ENCODE measurements around the gene PTPN9.
"Not testable (repeated sequence)": the region's sequence is repeated elsewhere in the genome, so short reads cannot be mapped to it uniquely, and the experiment has no call there.

Gene PTPN9

GRCh38 chr15:75493732-75494131, 85.4 kb downstream of the PTPN9 start:
- Histone ChIP-seq H2AFZ (ENCODE audit: low read depth, low read length, severe bottlenecking) (no peak overlapping the region), H3K27ac (ENCODE audit: low read depth, low read length) (no peak overlapping the region), H3K4me3 (ENCODE audit: insufficient read depth, low read length, poor library complexity, severe bottlenecking) (no peak overlapping the region), H3F3A (ENCODE audit: insufficient read depth) (no peaks in the 10 kb centered on the region), H3K27me3 (ENCODE audit: low read length) (no peaks in the 10 kb centered on the region), H3K79me2 (ENCODE audit: insufficient read depth, low read length) (no peaks in the 10 kb centered on the region), H3K9me3 (ENCODE audit: insufficient read depth, low read length) (no peaks in the 10 kb centered on the region), H3K36me3 (ENCODE audit: low read length) (no peaks in the 10 kb centered on the region), H3K4me2 (ENCODE audit: low read depth, low read length, poor library complexity, severe bottlenecking) (no peak overlapping the region), H4K20me1 (ENCODE audit: low read depth, low read length) (no peaks in the 10 kb centered on the region), H3K9me2 (replicated peaks; ENCODE audit: insufficient read depth, low read length) (no peaks in the 10 kb centered on the region), H3K9ac (ENCODE audit: low read length) (no peak overlapping the region)
- TF ChIP-seq CTCF (IDR thresholded peaks at IDR 0.05; ENCODE audit: insufficient read depth, low read length, poor library complexity, severe bottlenecking) (no peak), EZH2phosphoT487 (conservative IDR thresholded peaks at IDR 0.05; ENCODE audit: low read length) (no peak)

- Histone ChIP-seq H3K36me3 (ENCODE audit: low read length) (peaks cover 3% of the 10 kb centered on the region; the same call in 1 of the 2 replicates), H4K20me1 (ENCODE audit: low read depth, low read length) (no peaks in the 10 kb centered on the region), H3K4me2 (ENCODE audit: low read depth, low read length, poor library complexity, severe bottlenecking) (no peak overlapping the region), H2AFZ (ENCODE audit: low read depth, low read length, severe bottlenecking) (no peak overlapping the region), H3K4me3 (ENCODE audit: insufficient read depth, low read length, poor library complexity, severe bottlenecking) (no peak overlapping the region), H3K9me3 (ENCODE audit: insufficient read depth, low read length) (no peaks in the 10 kb centered on the region), H3K27ac (ENCODE audit: low read depth, low read length) (no peak overlapping the region), H3K79me2 (ENCODE audit: insufficient read depth, low read length) (no peaks in the 10 kb centered on the region), H3K9ac (ENCODE audit: low read length) (no peak overlapping the region), H3K9me2 (replicated peaks; ENCODE audit: insufficient read depth, low read length) (no peaks in the 10 kb centered on the region), H3K27me3 (ENCODE audit: low read length) (no peaks in the 10 kb centered on the region), H3F3A (ENCODE audit: insufficient read depth) (no peaks in the 10 kb centered on the region)
- no peak for TF ChIP-seq CTCF (IDR thresholded peaks at IDR 0.05; ENCODE audit: insufficient read depth, low read length, poor library complexity, severe bottlenecking)
- TF ChIP-seq EZH2phosphoT487 (conservative IDR thresholded peaks at IDR 0.05; ENCODE audit: low read length) = no peak
Observed at GRCh38 chr15:75483961-75484360, 95.2 kb downstream of the PTPN9 start.

GRCh38 chr15:75483556-75483955, 95.6 kb downstream of the PTPN9 start:
- H3K9ac ChIP-seq (ENCODE audit: low read length); H3K9me3 ChIP-seq (ENCODE audit: insufficient read depth, low read length); H2AFZ ChIP-seq (ENCODE audit: low read depth, low read length, severe bottlenecking); H3K36me3 ChIP-seq (ENCODE audit: low read length); H3K4me2 ChIP-seq (ENCODE audit: low read depth, low read length, poor library complexity, severe bottlenecking); H3K4me3 ChIP-seq (ENCODE audit: insufficient read depth, low read length, poor library complexity, severe bottlenecking); H3K27ac ChIP-seq (ENCODE audit: low read depth, low read length); H3K9me2 ChIP-seq (replicated peaks; ENCODE audit: insufficient read depth, low read length); H3K79me2 ChIP-seq (ENCODE audit: insufficient read depth, low read length); H4K20me1 ChIP-seq (ENCODE audit: low read depth, low read length); H3F3A ChIP-seq (ENCODE audit: insufficient read depth); H3K27me3 ChIP-seq (ENCODE audit: low read length): not testable (repeated sequence)

GRCh38 chr15:75483106-75483505, 96.0 kb downstream of the PTPN9 start:
- Histone ChIP-seq H3K9me2 (replicated peaks; ENCODE audit: insufficient read depth, low read length) (no peaks in the 10 kb centered on the region), H3K27me3 (ENCODE audit: low read length) (no peaks in the 10 kb centered on the region), H3K9ac (ENCODE audit: low read length) (no peak overlapping the region), H3K4me2 (ENCODE audit: low read depth, low read length, poor library complexity, severe bottlenecking) (no peak overlapping the region), H3K27ac (ENCODE audit: low read depth, low read length) (no peak overlapping the region), H3K36me3 (ENCODE audit: low read length) (peaks cover 3% of the 10 kb centered on the region; the same call in 1 of the 2 replicates), H3F3A (ENCODE audit: insufficient read depth) (no peaks in the 10 kb centered on the region), H2AFZ (ENCODE audit: low read depth, low read length, severe bottlenecking) (no peak overlapping the region), H3K4me3 (ENCODE audit: insufficient read depth, low read length, poor library complexity, severe bottlenecking) (no peak overlapping the region), H4K20me1 (ENCODE audit: low read depth, low read length) (no peaks in the 10 kb centered on the region), H3K79me2 (ENCODE audit: insufficient read depth, low read length) (no peaks in the 10 kb centered on the region), H3K9me3 (ENCODE audit: insufficient read depth, low read length) (no peaks in the 10 kb centered on the region)
- TF ChIP-seq CTCF (IDR thresholded peaks at IDR 0.05; ENCODE audit: insufficient read depth, low read length, poor library complexity, severe bottlenecking) = no peak
- no peak for TF ChIP-seq EZH2phosphoT487 (conservative IDR thresholded peaks at IDR 0.05; ENCODE audit: low read length)

- H3K4me3 ChIP-seq (ENCODE audit: insufficient read depth, low read length, poor library complexity, severe bottlenecking); H3K27me3 ChIP-seq (ENCODE audit: low read length); H3K36me3 ChIP-seq (ENCODE audit: low read length); H3F3A ChIP-seq (ENCODE audit: insufficient read depth); H4K20me1 ChIP-seq (ENCODE audit: low read depth, low read length); H3K27ac ChIP-seq (ENCODE audit: low read depth, low read length); H3K9me2 ChIP-seq (replicated peaks; ENCODE audit: insufficient read depth, low read length); H3K9me3 ChIP-seq (ENCODE audit: insufficient read depth, low read length); H3K79me2 ChIP-seq (ENCODE audit: insufficient read depth, low read length); H2AFZ ChIP-seq (ENCODE audit: low read depth, low read length, severe bottlenecking); H3K4me2 ChIP-seq (ENCODE audit: low read depth, low read length, poor library complexity, severe bottlenecking); H3K9ac ChIP-seq (ENCODE audit: low read length): not testable (repeated sequence)
Observed at GRCh38 chr15:75480463-75480862, 98.7 kb downstream of the PTPN9 start.

Data from SU-DHL-6 (cell line).